Measurements from ENCODE around the gene BTLA.
"Not testable (repeated sequence)": the region's sequence is repeated elsewhere in the genome, so short reads cannot be mapped to it uniquely, and the experiment has no call there.

The BTLA gene

GRCh38 chr3:112489674-112490479, 9.4 kb downstream of the BTLA start:
- no peak for DNase-seq

- DNase-seq, result no peak
Observed at GRCh38 chr3:112486811-112487505, 12.3 kb downstream of the BTLA start.

- DNase-seq, result no peak
Observed at GRCh38 chr3:112484352-112484751, 14.9 kb downstream of the BTLA start.

GRCh38 chr3:112482675-112483074, 16.6 kb downstream of the BTLA start:
- DNase-seq, result no peak

- no peak for DNase-seq
Observed at GRCh38 chr3:112481302-112481721, 18.0 kb downstream of the BTLA start.

- no peak for DNase-seq
Observed at GRCh38 chr3:112477891-112478290, 21.4 kb downstream of the BTLA start.

GRCh38 chr3:112476346-112476745, 22.9 kb downstream of the BTLA start:
- DNase-seq, result no peak

- DNase-seq, result no peak
Observed at GRCh38 chr3:112474796-112475195, 24.5 kb downstream of the BTLA start.

- no peak for DNase-seq
Observed at GRCh38 chr3:112472691-112473090, 26.6 kb downstream of the BTLA start.

GRCh38 chr3:112471596-112472325, 27.5 kb downstream of the BTLA start:
- DNase-seq, result no peak

GRCh38 chr3:112470788-112471187, 28.5 kb downstream of the BTLA start:
- no peak for DNase-seq

- DNase-seq, result no peak
Observed at GRCh38 chr3:112469671-112470070, 29.6 kb downstream of the BTLA start.

- no peak for DNase-seq
Observed at GRCh38 chr3:112467539-112467938, 31.7 kb downstream of the BTLA start.

- no peak for DNase-seq
Observed at GRCh38 chr3:112466020-112466419, 33.3 kb downstream of the BTLA start.

GRCh38 chr3:112464264-112464663, 35.0 kb downstream of the BTLA start:
- DNase-seq, result no peak

GRCh38 chr3:112463250-112463649, 36.0 kb downstream of the BTLA start:
- DNase-seq, result no peak

GRCh38 chr3:112461787-112462186, 37.5 kb downstream of the BTLA start:
- not testable (repeated sequence) for DNase-seq

- no peak for DNase-seq
Observed at GRCh38 chr3:112460519-112461195, 38.6 kb downstream of the BTLA start.

- DNase-seq, result no peak
Observed at GRCh38 chr3:112459750-112460149, 39.5 kb downstream of the BTLA start.

GRCh38 chr3:112456147-112456546, 43.1 kb downstream of the BTLA start:
- no peak for DNase-seq

- no peak for DNase-seq
Observed at GRCh38 chr3:112448939-112449338, 50.3 kb downstream of the BTLA start.

- no peak for DNase-seq
Observed at GRCh38 chr3:112446343-112446742, 52.9 kb downstream of the BTLA start.

- no peak for DNase-seq
Observed at GRCh38 chr3:112445839-112446238, 53.4 kb downstream of the BTLA start.

Measured in activated naive CD4-positive, alpha-beta T cell treated with anti-CD3 and anti-CD28 coated beads, Interleukin-2, amount 50 U/mL, for 16 hours (primary cell).